Smooth muscle cell (in vitro differentiated cells): ENCODE data around the gene TTLL10. TPM values are rescaled to one million over a fixed set of nuclear protein-coding genes. Genes with fewer than 3 reads are reported as not detected.

Experiments used
- DNase-seq: peaks from one replicate; lab custom pipeline; 2025; ENCODE audit not compliant: unreplicated experiment; lab: John Stamatoyannopoulos, UW
- H2AFZ ChIP-seq: fragments of 200-600 bp; sonication (generic); 2 replicates; pipeline ENCODE4 v1.6.0; 2016; ENCODE audit warnings: antibody characterized with exemption, low read depth, mild to moderate bottlenecking
- H3F3A ChIP-seq: fragments of 200-600 bp; sonication (generic); 2 replicates; pipeline ENCODE4 v1.6.0; 2017; ENCODE audit warnings: antibody characterized with exemption, low read depth
- H3K27ac ChIP-seq: fragments of 200-600 bp; sonication (generic); 2 replicates; pipeline ENCODE4 v1.5.1; 2016; ENCODE audit warnings: low read depth, mild to moderate bottlenecking
- H3K27me3 ChIP-seq: fragments of 200-600 bp; sonication (generic); 2 replicates; pipeline ENCODE4 v1.6.1; 2016; ENCODE audit warnings: low read depth, mild to moderate bottlenecking
- H3K36me3 ChIP-seq: fragments of 200-600 bp; sonication (generic); 2 replicates; pipeline ENCODE4 v1.5.1; 2016; ENCODE audit warnings: low read depth
- H3K4me1 ChIP-seq: fragments of 200-600 bp; sonication (generic); 2 replicates; pipeline ENCODE4 v1.5.1; 2016; ENCODE audit warnings: low read depth
- H3K4me2 ChIP-seq: fragments of 200-600 bp; sonication (generic); 2 replicates; pipeline ENCODE4 v1.6.0; 2016; ENCODE audit warnings: mild to moderate bottlenecking
- H3K4me3 ChIP-seq: fragments of 200-600 bp; sonication (generic); 2 replicates; pipeline ENCODE4 v1.5.1; 2016; ENCODE audit warnings: mild to moderate bottlenecking
- H3K79me2 ChIP-seq: fragments of 200-600 bp; sonication (generic); 2 replicates; pipeline ENCODE4 v1.6.0; 2016; ENCODE audit warnings: low read depth, mild to moderate bottlenecking
- H3K9ac ChIP-seq: fragments of 200-600 bp; sonication (generic); 2 replicates; pipeline ENCODE4 v1.6.0; 2016; ENCODE audit warnings: low read depth
- H3K9me3 ChIP-seq: fragments of 200-600 bp; sonication (generic); replicated peaks from 2 replicates; pipeline ENCODE4 v1.5.1; 2016; ENCODE audit warnings: low read depth
- H4K20me1 ChIP-seq: fragments of 200-600 bp; sonication (generic); 2 replicates; pipeline ENCODE4 v1.6.0; 2016; ENCODE audit warnings: low read depth
- WGBS: methylation state at CpG from one replicate; pipeline ENCODE4 v1.1.7; 2016; ENCODE audit warnings: low lambda C conversion rate; 5-methylcytosine and 5-hydroxymethylcytosine counted together
- polyA plus RNA-seq: library from polyadenylated mRNA; unstranded; fragments of >200 nt; fragmentation: Nextera tagmentation; extraction: Ambion mirVana; gene quantifications from 2 replicates; pipeline ENCODE4 v1.2.1, GENCODE V29; 2016
- total RNA-seq: library from RNA; depleted of rRNA; stranded (reverse); fragments of >200 nt; gene quantifications from 2 replicates; pipeline ENCODE4 v1.2.3, GENCODE V29; 2014
- TF ChIP-seq, protein P1 (sequence below): fragments of 200-600 bp; sonication (generic); IDR thresholded peaks from 2 replicates; pipeline ENCODE4 v1.5.1; 2017; ENCODE audit warnings: borderline replicate concordance, mild to moderate bottlenecking, antibody characterized with exemption; ENCODE audit not compliant: insufficient read depth, poor library complexity, severe bottlenecking

Gene TTLL10
- total and polyA plus RNA-seq, 2 experiments from 2014 or later, result not detected

DNA sequence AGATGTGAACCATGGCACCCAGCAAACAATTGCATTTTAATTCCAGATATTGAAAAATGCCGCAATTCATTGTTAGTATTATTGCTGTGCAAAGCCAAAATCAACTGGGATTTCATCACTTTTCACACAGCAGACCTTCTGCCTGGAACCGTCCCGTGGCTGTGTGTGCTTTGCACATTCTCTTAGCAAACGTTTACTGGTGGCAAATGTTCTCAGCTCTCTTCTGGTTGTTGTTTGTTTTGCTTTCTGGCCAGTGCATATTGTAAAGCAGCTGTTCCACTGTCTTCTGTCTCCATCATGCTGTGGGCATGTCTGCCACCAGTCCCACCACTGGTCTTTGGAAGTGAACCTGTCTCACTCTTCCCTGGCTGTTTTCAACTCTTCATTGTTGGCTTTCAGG is 19.8 kb upstream of the TTLL10 start:
- H3K9ac ChIP-seq, result no peak overlapping the region
- no peak overlapping the region for H2AFZ ChIP-seq
- H3K4me1 ChIP-seq, result peaks cover 12% of the 10 kb centered on the region
- no peaks in the 10 kb centered on the region for H3K9me3 ChIP-seq
- H3K4me2 ChIP-seq, result no peak overlapping the region
- no peaks in the 10 kb centered on the region for H3K36me3 ChIP-seq
- no peaks in the 10 kb centered on the region for H4K20me1 ChIP-seq
- no peaks in the 10 kb centered on the region for H3K79me2 ChIP-seq
- TF ChIP-seq, protein P1, sequence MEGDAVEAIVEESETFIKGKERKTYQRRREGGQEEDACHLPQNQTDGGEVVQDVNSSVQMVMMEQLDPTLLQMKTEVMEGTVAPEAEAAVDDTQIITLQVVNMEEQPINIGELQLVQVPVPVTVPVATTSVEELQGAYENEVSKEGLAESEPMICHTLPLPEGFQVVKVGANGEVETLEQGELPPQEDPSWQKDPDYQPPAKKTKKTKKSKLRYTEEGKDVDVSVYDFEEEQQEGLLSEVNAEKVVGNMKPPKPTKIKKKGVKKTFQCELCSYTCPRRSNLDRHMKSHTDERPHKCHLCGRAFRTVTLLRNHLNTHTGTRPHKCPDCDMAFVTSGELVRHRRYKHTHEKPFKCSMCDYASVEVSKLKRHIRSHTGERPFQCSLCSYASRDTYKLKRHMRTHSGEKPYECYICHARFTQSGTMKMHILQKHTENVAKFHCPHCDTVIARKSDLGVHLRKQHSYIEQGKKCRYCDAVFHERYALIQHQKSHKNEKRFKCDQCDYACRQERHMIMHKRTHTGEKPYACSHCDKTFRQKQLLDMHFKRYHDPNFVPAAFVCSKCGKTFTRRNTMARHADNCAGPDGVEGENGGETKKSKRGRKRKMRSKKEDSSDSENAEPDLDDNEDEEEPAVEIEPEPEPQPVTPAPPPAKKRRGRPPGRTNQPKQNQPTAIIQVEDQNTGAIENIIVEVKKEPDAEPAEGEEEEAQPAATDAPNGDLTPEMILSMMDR, result no peak
- peaks cover 13% of the 10 kb centered on the region for H3F3A ChIP-seq
- H3K27me3 ChIP-seq, result no peaks in the 10 kb centered on the region
- no peak overlapping the region for H3K4me3 ChIP-seq
- no peak overlapping the region for H3K27ac ChIP-seq
- WGBS, result 58% methylated on average over 4 of the region's 4 CpGs
- no peak for DNase-seq

DNA sequence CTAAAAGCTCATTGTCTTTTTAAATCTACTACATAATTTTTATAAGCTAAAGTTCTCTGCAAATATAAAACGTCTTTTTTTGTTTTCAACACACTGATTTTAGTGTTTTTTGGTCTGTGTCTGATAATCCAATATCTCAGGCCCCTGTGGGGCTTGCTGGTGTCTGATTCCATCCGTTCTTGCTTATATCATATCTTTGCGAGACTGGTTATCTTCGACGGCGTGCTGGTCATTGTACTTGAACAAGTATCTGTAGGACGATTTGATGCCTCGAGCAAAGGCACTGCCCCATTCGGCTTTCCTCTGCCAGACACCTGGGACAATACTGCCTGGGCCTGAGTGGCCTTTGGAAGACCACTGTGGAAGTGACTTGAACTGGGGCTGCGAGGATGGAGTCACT is 18.4 kb upstream of the TTLL10 start:
- H4K20me1 ChIP-seq, result no peaks in the 10 kb centered on the region
- H3K9ac ChIP-seq, result no peak overlapping the region
- H3K4me3 ChIP-seq, result no peak overlapping the region
- TF ChIP-seq, protein P1, result no peak
- H3K4me1 ChIP-seq, result peaks cover 12% of the 10 kb centered on the region
- H3F3A ChIP-seq, result peaks cover 13% of the 10 kb centered on the region
- H3K27me3 ChIP-seq, result no peaks in the 10 kb centered on the region
- no peak overlapping the region for H3K4me2 ChIP-seq
- H2AFZ ChIP-seq, result no peak overlapping the region
- no peaks in the 10 kb centered on the region for H3K9me3 ChIP-seq
- no peaks in the 10 kb centered on the region for H3K79me2 ChIP-seq
- DNase-seq, result no peak
- H3K36me3 ChIP-seq, result no peaks in the 10 kb centered on the region
- no peak overlapping the region for H3K27ac ChIP-seq
- 68% methylated on average over 10 of the region's 10 CpGs for WGBS

DNA sequence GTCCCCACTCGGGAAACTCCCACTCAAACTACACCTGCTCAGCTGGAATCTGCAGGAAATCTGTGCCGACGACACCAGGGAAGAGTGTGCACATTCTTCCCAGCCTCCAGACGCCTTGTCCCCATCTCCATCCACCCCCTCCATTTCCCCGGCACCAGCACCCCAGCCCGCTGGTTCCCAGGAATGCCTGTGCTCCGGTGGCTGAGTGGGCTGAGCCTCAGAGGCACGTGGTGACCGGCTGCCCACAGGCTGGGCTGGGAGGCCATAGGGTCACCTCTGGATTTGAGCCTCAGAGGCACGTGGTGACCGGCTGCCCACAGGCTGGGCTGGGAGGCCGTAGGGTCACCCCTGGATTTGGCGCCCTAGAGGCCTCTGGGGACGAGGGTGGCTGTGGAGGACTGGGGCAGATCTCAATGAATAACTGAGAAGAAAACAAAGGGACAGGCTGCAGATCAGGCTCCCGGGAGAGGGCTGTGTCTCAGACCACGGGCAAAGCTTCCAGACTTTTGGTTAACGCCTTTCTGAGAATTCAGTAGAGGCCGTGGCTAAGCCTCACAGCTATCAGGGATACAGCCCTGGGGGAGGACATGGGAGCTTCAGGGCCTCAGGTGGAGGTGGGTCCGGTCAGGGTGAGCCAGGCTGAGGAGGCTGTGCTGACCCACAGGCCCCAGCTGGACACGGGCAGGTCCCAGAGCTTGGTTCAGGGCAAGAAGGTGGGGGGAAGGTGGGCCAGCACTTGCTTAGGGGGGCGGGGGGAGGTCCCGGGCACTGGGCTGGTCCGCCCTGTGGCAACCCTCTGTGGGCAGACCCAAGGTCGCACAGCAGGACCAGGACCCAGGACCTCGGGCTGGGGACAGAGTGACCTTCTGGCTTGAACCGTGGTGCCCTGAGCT is 17.3 kb upstream of the TTLL10 start:
- Histone ChIP-seq H3K9me3 (no peaks in the 10 kb centered on the region), H3K36me3 (no peaks in the 10 kb centered on the region), H3K79me2 (no peaks in the 10 kb centered on the region), H3K4me3 (no peak overlapping the region), H3K27ac (no peak overlapping the region), H4K20me1 (no peaks in the 10 kb centered on the region), H2AFZ (no peak overlapping the region), H3K4me2 (no peak overlapping the region), H3K27me3 (no peaks in the 10 kb centered on the region), H3F3A (peaks cover 13% of the 10 kb centered on the region), H3K9ac (no peak overlapping the region), H3K4me1 (peaks cover 12% of the 10 kb centered on the region)
- DNase-seq, result no peak
- WGBS, result 84% methylated on average over 22 of the region's 26 CpGs
- TF ChIP-seq, protein P1, result no peak

DNA sequence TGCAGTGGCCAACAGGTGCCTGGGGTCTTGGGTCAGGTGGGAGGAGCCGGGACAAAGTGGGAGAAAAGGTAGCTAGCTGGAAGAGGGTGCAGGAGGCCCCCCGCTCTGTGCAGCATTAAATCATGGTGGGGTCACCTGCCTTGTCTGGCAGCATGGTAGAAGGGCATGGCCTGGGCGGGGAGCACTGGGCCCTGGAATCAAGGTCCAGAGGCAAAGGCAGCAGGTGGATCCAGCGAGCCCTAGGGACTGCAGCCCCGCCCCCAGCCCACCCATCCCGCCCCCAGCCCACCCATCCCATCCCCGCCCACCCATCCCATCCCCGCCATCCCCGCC is 16.7 kb upstream of the TTLL10 start:
- Histone ChIP-seq H3K4me1 (peaks cover 12% of the 10 kb centered on the region), H3K79me2 (no peaks in the 10 kb centered on the region), H3K9ac (no peak overlapping the region), H3K27me3 (no peaks in the 10 kb centered on the region), H3K36me3 (no peaks in the 10 kb centered on the region), H3K27ac (no peak overlapping the region), H3F3A (peaks cover 13% of the 10 kb centered on the region), H3K9me3 (no peaks in the 10 kb centered on the region), H2AFZ (no peak overlapping the region), H4K20me1 (no peaks in the 10 kb centered on the region), H3K4me3 (no peak overlapping the region), H3K4me2 (no peak overlapping the region)
- no peak for DNase-seq
- 71% methylated on average over 2 of the region's 9 CpGs for WGBS
- TF ChIP-seq, protein P1, result no peak
